Keratinocyte (primary cell): ENCODE results near the gene UGT1A6.

ENCODE experiments used
- CTCF ChIP-seq, 3 experiments: IDR thresholded peaks in 1 of 3; conservative IDR thresholded peaks in 1 of 3; optimal IDR thresholded peaks in 1 of 3; 2 replicates in 2 of 3; 3 replicates in 1 of 3; pipeline versions ENCODE3 to v1.5.1; 2011; ENCODE audit warnings: low read length in 3 of 3, mild to moderate bottlenecking in 3 of 3, moderate library complexity in 2 of 3, control low read depth in 1 of 3, inconsistent platforms in 1 of 3; ENCODE audit not compliant: insufficient read depth in 2 of 3; ENCODE audit errors: extremely low read depth in 1 of 3
- EZH2 ChIP-seq: IDR thresholded peaks from one replicate; pipeline ENCODE4 v1.6.1; 2012; ENCODE audit warnings: inconsistent platforms, mild to moderate bottlenecking, low read length, moderate library complexity

GRCh38 chr2:233822101-233822771 is 129.5 kb downstream of the UGT1A6 start:
- TF ChIP-seq CTCF (optimal IDR thresholded peaks at IDR 0.05 in 1 of 3, IDR thresholded peaks at IDR 0.05 in 1 of 3, conservative IDR thresholded peaks at IDR 0.05 in 1 of 3; ENCODE audit: extremely low read depth in 1 of 3, insufficient read depth in 2 of 3, low read length in 3 of 3) (no peak), EZH2 (no peak)
